Activated B cell treated with CpG ODN at 0.5 μM for 24 hours (primary cell): ENCODE results near the gene ANKRD31. TPM values are rescaled to one million over a fixed set of nuclear protein-coding genes. Genes with fewer than 3 reads are reported as not detected.
A peak's percentile ranks its signal among the peaks of the same experiment; 100 is the strongest.

Source experiments
- ATAC-seq: fragments of 200-7000 bp; cut with Tn5 transposase; one replicate; pipeline ENCODE4 v1.10.0; 2021; ENCODE audit warnings: low read depth, mild to moderate bottlenecking, moderate library complexity
- CTCF ChIA-PET: fragments of 350-600 bp; sonication (Branson Sonifier 250); formaldehyde crosslinking; loops from one replicate; lab custom pipeline; 2021; ENCODE audit warnings: antibody characterized with exemption; lab: Charles Lee
- POLR2A ChIA-PET: fragments of 350-600 bp; sonication (Branson Sonifier 250); formaldehyde crosslinking; loops from one replicate; lab custom pipeline; 2021; ENCODE audit warnings: antibody characterized with exemption; lab: Charles Lee
- DNase-seq: peaks from one replicate; pipeline ENCODE4 v3.0.0; 2022
- H3K27ac Mint-ChIP-seq: one replicate; pipeline ENCODE4 v1.8.0; 2020; ENCODE audit warnings: mixed read lengths
- H3K27me3 Mint-ChIP-seq: one replicate; pipeline ENCODE4 v1.8.0; 2021; ENCODE audit warnings: mixed read lengths
- H3K36me3 Mint-ChIP-seq: one replicate; pipeline ENCODE4 v1.8.0; 2021; ENCODE audit warnings: low read depth, mixed read lengths
- H3K4me1 Mint-ChIP-seq: one replicate; pipeline ENCODE4 v1.8.0; 2021; ENCODE audit warnings: mixed read lengths
- H3K4me3 Mint-ChIP-seq: one replicate; pipeline ENCODE4 v1.8.0; 2020; ENCODE audit warnings: mild to moderate bottlenecking, mixed read lengths
- H3K9me3 Mint-ChIP-seq: one replicate; pipeline ENCODE4 v1.8.0; 2020; ENCODE audit warnings: mixed read lengths
- intact Hi-C: fragments of 100-400 bp; cut with micrococcal nuclease; formaldehyde crosslinking; loops from one replicate; pipeline ENCODE4 v1.15.1; 2024
- total RNA-seq: library from RNA; stranded (reverse); gene quantifications from 2 replicates; pipeline ENCODE4 v1.2.3, GENCODE V29; 2022
- TF ChIP-seq, protein P1 (sequence below): fragments of 200-600 bp; IDR thresholded peaks from one replicate; pipeline ENCODE4 v1.8.0; 2022; ENCODE audit warnings: antibody characterized with exemption, mild to moderate bottlenecking

Gene ANKRD31
- total RNA-seq, 1 donor from 2014 or later, result 0.13 TPM

DNA sequence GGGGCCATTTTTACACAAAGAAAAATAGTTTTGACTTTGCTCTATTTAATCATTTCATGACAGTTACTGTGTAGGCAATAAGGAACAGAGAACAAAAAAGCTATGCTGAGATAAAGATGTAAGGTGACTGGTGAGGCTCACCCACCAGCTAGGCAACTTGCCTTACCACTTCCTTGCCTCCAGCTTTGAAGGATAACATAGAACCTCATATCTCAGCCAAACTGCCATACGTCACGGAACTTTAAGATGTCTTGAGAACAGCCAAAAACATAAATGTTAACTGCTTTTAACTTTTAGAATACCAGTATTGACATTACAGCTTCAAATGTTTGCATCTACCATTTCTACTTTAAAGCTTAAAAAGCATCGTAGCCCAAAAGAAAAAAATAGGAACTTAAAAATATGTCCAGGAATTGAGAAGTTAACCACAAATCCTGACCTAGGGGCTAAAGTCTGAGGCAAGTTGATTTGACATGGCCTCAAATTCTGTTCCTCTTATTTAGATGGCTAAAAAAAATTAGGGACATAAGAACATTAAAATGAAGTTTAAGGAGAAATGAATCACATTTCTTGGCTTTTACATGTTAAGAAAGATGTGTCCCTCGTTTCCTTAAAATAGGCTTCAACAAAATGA is 176.6 kb downstream of the ANKRD31 start:
- no peak overlapping the region for H3K27ac Mint-ChIP-seq
- no peaks in the 10 kb centered on the region for H3K9me3 Mint-ChIP-seq
- DNase-seq (no peak), ATAC-seq (no peak)
- no peak overlapping the region for H3K4me3 Mint-ChIP-seq
- no peaks in the 10 kb centered on the region for H3K36me3 Mint-ChIP-seq
- ChIA-PET CTCF (interaction anchor here (1.5 kb wide), 1 partner anchor 10 kb away, joined by 3 read pairs; no protein-coding TSS in a partner anchor), POLR2A (no interaction called here)
- peaks cover 17% of the 10 kb centered on the region for H3K27me3 Mint-ChIP-seq
- TF ChIP-seq, protein P1, sequence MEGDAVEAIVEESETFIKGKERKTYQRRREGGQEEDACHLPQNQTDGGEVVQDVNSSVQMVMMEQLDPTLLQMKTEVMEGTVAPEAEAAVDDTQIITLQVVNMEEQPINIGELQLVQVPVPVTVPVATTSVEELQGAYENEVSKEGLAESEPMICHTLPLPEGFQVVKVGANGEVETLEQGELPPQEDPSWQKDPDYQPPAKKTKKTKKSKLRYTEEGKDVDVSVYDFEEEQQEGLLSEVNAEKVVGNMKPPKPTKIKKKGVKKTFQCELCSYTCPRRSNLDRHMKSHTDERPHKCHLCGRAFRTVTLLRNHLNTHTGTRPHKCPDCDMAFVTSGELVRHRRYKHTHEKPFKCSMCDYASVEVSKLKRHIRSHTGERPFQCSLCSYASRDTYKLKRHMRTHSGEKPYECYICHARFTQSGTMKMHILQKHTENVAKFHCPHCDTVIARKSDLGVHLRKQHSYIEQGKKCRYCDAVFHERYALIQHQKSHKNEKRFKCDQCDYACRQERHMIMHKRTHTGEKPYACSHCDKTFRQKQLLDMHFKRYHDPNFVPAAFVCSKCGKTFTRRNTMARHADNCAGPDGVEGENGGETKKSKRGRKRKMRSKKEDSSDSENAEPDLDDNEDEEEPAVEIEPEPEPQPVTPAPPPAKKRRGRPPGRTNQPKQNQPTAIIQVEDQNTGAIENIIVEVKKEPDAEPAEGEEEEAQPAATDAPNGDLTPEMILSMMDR, result no peak
- intact Hi-C loops, result loop anchor here (10.0 kb wide), 2 partner anchors 175 to 1115 kb away; partner anchors contain the start of gene ANKRD31
- no peaks in the 10 kb centered on the region for H3K4me1 Mint-ChIP-seq

DNA sequence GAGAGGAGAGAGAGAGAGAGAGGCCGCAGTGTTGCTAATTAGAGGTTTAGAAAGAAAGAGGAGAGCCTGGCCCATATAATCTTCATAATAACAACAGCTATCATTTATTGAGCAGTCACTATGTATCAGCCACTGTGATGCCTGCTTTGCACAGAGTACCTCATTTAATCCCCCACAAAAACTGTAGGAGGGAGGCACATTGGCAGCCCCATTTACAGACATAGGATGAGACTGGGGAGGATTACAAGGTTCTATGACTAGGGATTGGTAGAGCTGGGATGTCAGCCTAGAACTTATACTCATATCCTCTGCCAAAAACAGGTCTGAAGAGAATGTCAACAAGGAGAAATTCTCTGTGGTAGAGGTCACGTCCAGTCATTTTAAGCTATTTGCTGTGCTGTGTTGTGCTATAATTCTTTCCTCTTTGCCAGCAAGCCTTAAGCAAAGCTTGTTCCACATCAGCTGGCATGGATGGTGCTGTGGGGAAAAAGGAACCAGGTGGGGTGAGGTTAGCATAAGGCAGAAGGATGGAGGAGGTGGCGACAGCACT is 177.6 kb downstream of the ANKRD31 start:
- Mint-ChIP-seq H3K36me3 (no peaks in the 10 kb centered on the region), H3K4me1 (no peaks in the 10 kb centered on the region), H3K27me3 (peaks cover 26% of the 10 kb centered on the region), H3K27ac (no peak overlapping the region), H3K4me3 (no peak overlapping the region), H3K9me3 (no peaks in the 10 kb centered on the region)
- ChIA-PET POLR2A (no interaction called here), CTCF (interaction anchor here (1.5 kb wide), 1 partner anchor 9 kb away, joined by 3 read pairs; no protein-coding TSS in a partner anchor)
- ATAC-seq (no peak), DNase-seq (no peak)
- intact Hi-C loops, result loop anchor here (10.0 kb wide), 2 partner anchors 176 to 1116 kb away; partner anchors contain the start of gene ANKRD31
- TF ChIP-seq, protein P1, result no peak

DNA sequence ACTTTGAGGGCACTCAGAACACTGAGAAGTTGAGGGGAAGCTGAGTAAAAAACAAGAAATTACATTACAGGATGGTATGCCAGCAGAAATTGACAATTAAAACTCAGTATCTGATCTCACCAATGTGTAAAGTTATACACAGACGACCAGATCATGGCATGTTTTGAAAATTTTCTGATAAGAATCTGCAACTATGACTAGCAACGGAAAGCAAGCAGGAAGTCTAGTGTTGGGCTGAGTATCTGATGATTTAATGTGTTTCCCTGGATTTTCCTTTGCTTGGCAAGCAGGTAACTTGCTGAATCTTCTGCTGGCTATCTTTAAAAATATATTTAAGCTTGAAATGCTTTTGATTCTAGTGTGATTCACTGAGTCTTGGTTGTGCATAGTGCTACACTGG is 179.1 kb downstream of the ANKRD31 start:
- TF ChIP-seq, protein P1, result no peak
- Mint-ChIP-seq H3K27me3 (peaks cover 30% of the 10 kb centered on the region), H3K9me3 (no peaks in the 10 kb centered on the region), H3K4me3 (no peak overlapping the region), H3K27ac (no peak overlapping the region), H3K36me3 (no peaks in the 10 kb centered on the region), H3K4me1 (peaks cover 4% of the 10 kb centered on the region)
- DNase-seq (no peak), ATAC-seq (no peak)
- ChIA-PET CTCF (no interaction called here), POLR2A (no interaction called here)
- intact Hi-C loops, result loop anchor here (10.0 kb wide), 2 partner anchors 177 to 1117 kb away; partner anchors contain the start of gene ANKRD31

DNA sequence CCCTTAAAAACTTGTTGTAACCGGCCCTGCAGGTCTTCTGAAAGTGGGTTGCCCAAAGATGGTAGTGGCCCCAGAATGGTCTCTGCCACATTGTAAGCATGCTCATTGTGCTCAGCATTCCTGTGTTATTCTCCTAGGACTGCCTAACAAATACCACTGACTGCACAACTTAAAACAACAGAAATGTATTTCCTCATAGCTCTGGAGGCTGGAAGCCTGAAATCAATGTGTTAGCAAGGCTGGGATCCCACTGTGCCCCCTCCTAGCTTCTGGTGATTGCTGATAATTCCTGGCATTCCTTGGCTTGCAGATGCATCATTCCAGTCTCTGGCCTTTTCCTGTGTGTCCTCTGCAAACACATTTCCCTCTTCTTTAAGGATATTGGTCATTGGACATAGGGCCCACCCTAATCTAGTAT is 180.9 kb downstream of the ANKRD31 start:
- TF ChIP-seq, protein P1, result no peak
- DNase-seq, result no peak
- ChIA-PET POLR2A (no interaction called here), CTCF (no interaction called here)
- peaks cover 10% of the 10 kb centered on the region for H3K4me1 Mint-ChIP-seq
- no peaks in the 10 kb centered on the region for H3K36me3 Mint-ChIP-seq
- peak overlapping the region; percentile 22 for H3K4me3 Mint-ChIP-seq
- H3K27ac Mint-ChIP-seq, result no peak overlapping the region
- no peaks in the 10 kb centered on the region for H3K9me3 Mint-ChIP-seq
- no peak for ATAC-seq
- peaks cover 45% of the 10 kb centered on the region for H3K27me3 Mint-ChIP-seq
- intact Hi-C loops, result loop anchor here (10.0 kb wide), 2 partner anchors 179 to 1119 kb away; partner anchors contain the start of gene ANKRD31

DNA sequence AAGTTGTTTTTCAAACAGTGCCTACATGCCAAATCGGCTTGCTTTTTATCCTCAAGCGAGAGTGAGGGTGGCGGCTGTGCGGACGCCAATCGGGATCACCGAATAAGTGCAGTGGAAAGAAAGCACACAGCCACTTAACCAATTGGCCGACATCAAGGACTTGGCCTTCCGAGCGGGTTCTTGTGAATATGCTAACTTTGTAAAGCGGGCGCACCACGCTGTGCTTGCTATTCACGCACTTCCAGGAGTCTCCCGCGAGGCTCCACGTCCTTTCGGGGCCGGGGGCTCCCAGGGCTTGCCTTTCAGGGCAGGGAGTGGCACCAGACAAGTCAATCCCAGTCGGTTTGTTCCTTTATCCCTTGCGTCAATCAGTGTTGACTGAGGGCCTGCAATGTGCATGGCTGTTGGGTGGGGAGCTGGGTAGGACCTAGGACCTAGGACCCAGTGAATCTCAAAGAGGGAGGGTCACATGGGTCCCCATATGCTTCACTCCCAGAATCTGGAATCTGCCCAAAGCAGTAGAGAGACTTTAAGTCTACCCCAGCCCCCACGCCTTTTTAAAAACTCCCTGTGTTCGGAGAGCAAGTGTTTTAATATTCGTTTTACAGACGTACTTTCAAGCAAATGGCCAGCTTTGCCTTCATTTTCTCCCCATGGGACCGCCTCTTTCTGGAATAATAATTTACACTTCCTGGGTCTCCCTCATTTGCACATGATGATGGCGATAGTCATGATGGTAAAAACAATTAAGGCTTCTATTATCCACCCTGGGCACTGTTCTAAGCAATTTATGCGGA is 182.3 kb downstream of the ANKRD31 start:
- Mint-ChIP-seq H3K4me3 (peak overlapping the region; percentile 73), H3K9me3 (no peaks in the 10 kb centered on the region), H3K36me3 (no peaks in the 10 kb centered on the region), H3K27me3 (peaks cover 54% of the 10 kb centered on the region), H3K27ac (no peak overlapping the region), H3K4me1 (peaks cover 10% of the 10 kb centered on the region)
- intact Hi-C loops, result loop anchor here (10.0 kb wide), 2 partner anchors 180 to 1120 kb away; partner anchors contain the start of gene ANKRD31
- POLR2A ChIA-PET, result no interaction called here
- DNase-seq (no peak), ATAC-seq (no peak)
- TF ChIP-seq, protein P1, result no peak
- CTCF ChIA-PET, result no interaction called here
